ENCODE measurements around the gene ATXN1. TPM values are rescaled to one million over a fixed set of nuclear protein-coding genes. Genes with fewer than 3 reads are reported as not detected.

The ATXN1 gene
- total RNA-seq, 1 donor: 45.3 TPM

DNA sequence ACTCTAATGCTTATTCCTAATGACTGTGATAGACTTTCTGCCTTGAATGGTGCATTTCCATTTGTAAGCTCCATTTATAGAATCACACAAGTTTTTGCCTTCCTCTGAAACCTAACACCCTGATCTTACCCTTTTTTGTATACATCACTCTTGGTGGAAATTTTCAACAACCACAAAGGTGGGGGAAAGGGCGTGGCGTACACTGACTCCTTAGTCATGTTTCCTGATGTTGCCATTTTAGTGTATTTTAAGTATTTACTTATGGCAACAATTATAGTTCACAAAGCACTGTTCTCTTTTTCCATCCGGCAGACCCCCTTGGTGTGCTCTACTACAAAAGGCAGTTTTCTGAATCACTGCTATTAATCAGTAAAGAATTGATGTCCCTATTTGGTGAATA is 92.0 kb downstream of the ATXN1 start:
- peak; percentile 53 for DNase-seq (ENCODE audit: low read depth)
- no peak overlapping the region for H3K4me3 ChIP-seq (ENCODE audit: low read depth, low read length)
- no peak for TF ChIP-seq CTCF (IDR thresholded peaks at IDR 0.05; ENCODE audit: insufficient read depth, low read depth, low read length)

- no peak for TF ChIP-seq CTCF (IDR thresholded peaks at IDR 0.05; ENCODE audit: insufficient read depth, low read depth, low read length)
- no peak for DNase-seq (ENCODE audit: low read depth)
- no peak overlapping the region for H3K4me3 ChIP-seq (ENCODE audit: low read depth, low read length)
Observed at GRCh38 chr6:16667509-16667908, 93.8 kb downstream of the ATXN1 start.

GRCh38 chr6:16665992-16666391 is 95.3 kb downstream of the ATXN1 start:
- DNase-seq (ENCODE audit: low read depth): no peak
- H3K4me3 ChIP-seq (ENCODE audit: low read depth, low read length): no peak overlapping the region
- TF ChIP-seq CTCF (IDR thresholded peaks at IDR 0.05; ENCODE audit: insufficient read depth, low read depth, low read length): no peak

GRCh38 chr6:16665182-16665581 is 96.1 kb downstream of the ATXN1 start:
- no peak for TF ChIP-seq CTCF (IDR thresholded peaks at IDR 0.05; ENCODE audit: insufficient read depth, low read depth, low read length)
- no peak overlapping the region for H3K4me3 ChIP-seq (ENCODE audit: low read depth, low read length)
- no peak for DNase-seq (ENCODE audit: low read depth)

GRCh38 chr6:16663901-16664300 is 97.4 kb downstream of the ATXN1 start:
- H3K4me3 ChIP-seq (ENCODE audit: low read depth, low read length): no peak overlapping the region
- DNase-seq (ENCODE audit: low read depth): no peak
- no peak for TF ChIP-seq CTCF (IDR thresholded peaks at IDR 0.05; ENCODE audit: insufficient read depth, low read depth, low read length)

DNA sequence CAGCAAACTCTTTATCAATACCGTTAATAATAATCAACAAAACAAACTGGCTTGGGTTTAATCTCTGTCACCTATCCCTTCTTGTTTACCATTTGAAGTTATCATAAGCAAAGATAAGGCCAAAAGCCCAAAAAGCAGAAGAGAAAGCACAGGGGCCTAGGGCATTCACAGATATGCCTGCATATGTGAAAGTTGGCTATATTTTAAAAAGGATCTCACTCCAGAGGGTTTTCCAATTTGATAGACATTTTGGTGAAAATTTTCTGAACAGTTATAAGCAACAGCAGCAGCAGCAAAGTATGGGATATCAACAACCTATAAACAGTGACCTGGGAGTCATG is 101.1 kb downstream of the ATXN1 start:
- DNase-seq (ENCODE audit: low read depth): no peak
- no peak overlapping the region for H3K4me3 ChIP-seq (ENCODE audit: low read depth, low read length)
- no peak for TF ChIP-seq CTCF (IDR thresholded peaks at IDR 0.05; ENCODE audit: insufficient read depth, low read depth, low read length)

DNA sequence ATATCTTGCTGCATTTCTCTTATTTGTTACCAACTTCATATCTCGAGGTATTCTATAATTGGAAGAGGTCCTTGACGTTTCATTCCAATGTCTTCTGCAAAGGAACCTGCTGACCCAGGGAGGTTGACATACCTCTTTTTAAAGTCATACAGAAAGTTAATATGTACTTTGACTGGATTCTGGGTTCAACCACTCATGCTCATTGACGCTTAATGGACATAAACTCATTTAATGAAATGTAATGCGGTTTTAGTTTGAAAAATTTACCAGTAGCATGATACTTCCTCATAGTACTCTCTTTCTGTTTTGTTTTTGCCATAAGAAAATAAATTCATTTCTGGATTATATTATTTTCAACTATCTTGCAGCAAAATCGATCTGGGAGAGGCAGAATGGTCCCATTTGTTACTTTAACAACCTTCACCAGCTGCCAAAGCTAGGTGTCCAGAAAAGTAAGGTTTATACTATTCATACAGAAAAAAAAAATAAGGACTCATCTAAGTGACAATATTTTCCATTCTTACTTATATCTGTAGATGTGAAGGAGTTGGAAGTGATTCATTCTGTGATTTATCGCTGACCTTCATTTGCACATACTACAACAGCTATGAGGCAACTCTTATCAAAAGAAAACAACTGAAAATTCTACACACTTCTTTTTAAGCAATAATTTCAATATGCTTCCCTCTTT is 101.6 kb downstream of the ATXN1 start:
- peak; percentile 54 for DNase-seq (ENCODE audit: low read depth)
- TF ChIP-seq CTCF (IDR thresholded peaks at IDR 0.05; ENCODE audit: insufficient read depth, low read depth, low read length): no peak
- H3K4me3 ChIP-seq (ENCODE audit: low read depth, low read length): no peak overlapping the region
